ENCODE data around the gene WHAMM. TPM values are rescaled to one million over a fixed set of nuclear protein-coding genes. Genes with fewer than 3 reads are reported as not detected.

Gene WHAMM
- total and polyA plus RNA-seq, 2 of the 4 experiments (the other 2 are of a cell fraction): 1.4 to 4.1 TPM

- H4K20me1 ChIP-seq (ENCODE audit: insufficient read depth, low read length): no peaks in the 10 kb centered on the region
- H3K27me3 ChIP-seq (ENCODE audit: control insufficient read depth, insufficient read depth, low read length): no peaks in the 10 kb centered on the region
- H3K56ac ChIP-seq (ENCODE audit: extremely low read depth, insufficient read depth, low read length): no peak overlapping the region
- no peaks in the 10 kb centered on the region; the same call in 1 of the 2 replicates for H3K9me1 ChIP-seq (ENCODE audit: insufficient read depth, low read length)
- peaks cover 4 to 29% of the 10 kb centered on the region in 2 experiments; a peak in 3 of 4 replicates for H3K79me1 ChIP-seq (ENCODE audit: low read depth in 1 of 2, low read length in 2 of 2)
- H3K4me1 ChIP-seq (ENCODE audit: control insufficient read depth, insufficient read depth, low read length): no peaks in the 10 kb centered on the region
- ChIA-PET POLR2A (ENCODE audit: unreplicated experiment) (no interaction called here), CTCF (interaction anchor here (0.5 to 0.6 kb wide), 2 partner anchors 26 to 163 kb away, joined by 3 read pairs; no protein-coding TSS in a partner anchor)
- no peak overlapping the region for H4K91ac ChIP-seq (ENCODE audit: insufficient read depth, low read depth, low read length)
- H2BK120ac ChIP-seq (ENCODE audit: low read depth, low read length): no peak overlapping the region
- no peak overlapping the region for H3K4me2 ChIP-seq (ENCODE audit: low read depth, low read length)
- no peak overlapping the region for H3K23ac ChIP-seq (ENCODE audit: low read depth, low read length)
- no peak overlapping the region for H2BK5ac ChIP-seq (ENCODE audit: low read depth, low read length, poor library complexity, severe bottlenecking)
- in situ Hi-C loops (cut with MboI; ENCODE audit: low sequenced_read_pairs) (no loop called here), dilution Hi-C loops (cut with HindIII; ENCODE audit: low sequenced_read_pairs, unreplicated experiment) (no loop called here), intact Hi-C loops (cut with micrococcal nuclease) (loop anchor here (10.0 kb wide), 1 partner anchor 366 kb away; the partner anchor contains the start of gene HDGFL3)
- no peak overlapping the region for H3K27ac ChIP-seq (ENCODE audit: insufficient read depth, low read length)
- no peak overlapping the region for H2AK5ac ChIP-seq (ENCODE audit: low read depth, low read length)
- H2AFZ ChIP-seq (replicated peaks; ENCODE audit: low read length, poor library complexity): peak overlapping the region; percentile 49
- no peak for TF ChIP-seq BHLHE40 (IDR thresholded peaks at IDR 0.05; ENCODE audit: low read depth, low read length)
- TF ChIP-seq CEBPB (IDR thresholded peaks at IDR 0.05; ENCODE audit: low read depth, low read length): no peak
- no peak for TF ChIP-seq MAZ (IDR thresholded peaks at IDR 0.05; ENCODE audit: borderline replicate concordance, low read depth, low read length)
- TF ChIP-seq RAD21 (IDR thresholded peaks at IDR 0.05; ENCODE audit: low read length): no peak
- no peak for TF ChIP-seq FOS (IDR thresholded peaks at IDR 0.05; ENCODE audit: low read depth, low read length)
- TF ChIP-seq POLR2A (IDR thresholded peaks at IDR 0.05; ENCODE audit: low read depth, low read length): no peak
- no peak for TF ChIP-seq RFX5 (IDR thresholded peaks at IDR 0.05; ENCODE audit: low read depth, low read length)
- no peak for TF ChIP-seq MXI1 (IDR thresholded peaks at IDR 0.05; ENCODE audit: borderline replicate concordance, low read depth, low read length)
- TF ChIP-seq RCOR1 (IDR thresholded peaks at IDR 0.05; ENCODE audit: insufficient replicate concordance, low read length): no peak
- TF ChIP-seq CTCF (conservative IDR thresholded peaks at IDR 0.05; ENCODE audit: low read depth, low read length): no peak
- TF ChIP-seq USF2 (IDR thresholded peaks at IDR 0.05; ENCODE audit: low read depth, low read length): no peak
- H3K36me3 ChIP-seq (ENCODE audit: control insufficient read depth, insufficient read depth, low read length): peaks cover 31% of the 10 kb centered on the region
- no peak overlapping the region for H2BK20ac ChIP-seq (ENCODE audit: low read depth, low read length)
- no peak overlapping the region for H4K8ac ChIP-seq (ENCODE audit: low read depth in 2 of 2, low read length in 2 of 2)
- BruUV-seq (replicated peaks): no TSS peak
- no peak overlapping the region for H3K14ac ChIP-seq (replicated peaks; ENCODE audit: low read depth, low read length)
- no peak for DNase-seq
- H2BK15ac ChIP-seq (ENCODE audit: low read depth, low read length): no peak overlapping the region
- no peak for ATAC-seq (ENCODE audit: low read depth)
- no peak overlapping the region for H3K4ac ChIP-seq (ENCODE audit: low read depth, low read length)
- no peak overlapping the region for H3K9ac ChIP-seq (ENCODE audit: low read depth, low read length)
- no peaks in the 10 kb centered on the region for H3K9me3 ChIP-seq (ENCODE audit: control insufficient read depth, insufficient read depth, low read length)
- no peak overlapping the region for H3K18ac ChIP-seq (ENCODE audit: low read depth, low read length)
- no peak overlapping the region for H3K4me3 ChIP-seq (ENCODE audit: insufficient read depth, low read depth, low read length)
- no peak overlapping the region for H4K5ac ChIP-seq (ENCODE audit: low read depth, low read length)
- peak overlapping the region; percentile 24 for H2AK9ac ChIP-seq (replicated peaks; ENCODE audit: low read depth, low read length, poor library complexity)
Observed at GRCh38 chr15:82839136-82839535, 29.7 kb downstream of the WHAMM start.
